Mammary epithelial cell (primary cell): Measurements from ENCODE around the gene OMP.

Source experiments
- EZH2 ChIP-seq: IDR thresholded peaks from 2 replicates; pipeline ENCODE4 v1.6.1; 2012; ENCODE audit warnings: low read length, inconsistent platforms, borderline replicate concordance
- TF ChIP-seq, protein P1 (sequence below), 2 donors: IDR thresholded peaks in 1 of 2; conservative IDR thresholded peaks in 1 of 2; 2 replicates each; pipeline ENCODE4 v1.5.1; 2011 to 2012; ENCODE audit warnings: inconsistent platforms in 2 of 2, low read length in 2 of 2, mild to moderate bottlenecking in 2 of 2, control low read depth in 1 of 2, low read depth in 1 of 2; ENCODE audit not compliant: insufficient read depth in 1 of 2; ENCODE audit errors: extremely low read depth in 1 of 2

DNA sequence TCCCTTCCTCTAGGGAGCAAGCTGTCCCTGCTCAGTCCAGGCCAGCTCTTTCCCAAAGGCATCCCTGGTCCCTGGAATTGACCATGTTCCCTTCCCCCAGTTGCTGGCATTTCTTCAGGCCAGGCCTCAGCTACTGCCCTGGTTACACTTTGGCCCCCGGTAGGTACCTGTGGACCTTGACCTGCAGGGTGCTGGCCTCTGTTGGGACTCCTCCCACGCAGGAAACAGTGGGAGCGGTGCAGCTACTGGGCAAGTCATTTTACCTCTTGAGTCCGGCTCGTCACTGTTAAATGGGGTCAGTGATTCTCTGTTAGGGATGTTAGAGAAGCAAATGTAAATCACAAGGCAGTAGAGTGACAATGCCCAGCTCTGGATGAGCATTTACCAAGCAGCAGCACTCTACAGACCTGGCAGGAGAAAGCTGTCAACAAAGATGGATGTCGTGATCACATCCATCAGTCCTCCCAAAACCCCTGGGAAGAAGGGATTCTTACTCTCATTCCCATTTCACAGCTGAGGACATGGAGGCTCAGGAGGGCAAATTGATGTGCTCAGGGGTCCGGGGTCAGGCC lies 42.3 kb downstream of the OMP start:
- no peak for TF ChIP-seq EZH2
- TF ChIP-seq, protein P1, sequence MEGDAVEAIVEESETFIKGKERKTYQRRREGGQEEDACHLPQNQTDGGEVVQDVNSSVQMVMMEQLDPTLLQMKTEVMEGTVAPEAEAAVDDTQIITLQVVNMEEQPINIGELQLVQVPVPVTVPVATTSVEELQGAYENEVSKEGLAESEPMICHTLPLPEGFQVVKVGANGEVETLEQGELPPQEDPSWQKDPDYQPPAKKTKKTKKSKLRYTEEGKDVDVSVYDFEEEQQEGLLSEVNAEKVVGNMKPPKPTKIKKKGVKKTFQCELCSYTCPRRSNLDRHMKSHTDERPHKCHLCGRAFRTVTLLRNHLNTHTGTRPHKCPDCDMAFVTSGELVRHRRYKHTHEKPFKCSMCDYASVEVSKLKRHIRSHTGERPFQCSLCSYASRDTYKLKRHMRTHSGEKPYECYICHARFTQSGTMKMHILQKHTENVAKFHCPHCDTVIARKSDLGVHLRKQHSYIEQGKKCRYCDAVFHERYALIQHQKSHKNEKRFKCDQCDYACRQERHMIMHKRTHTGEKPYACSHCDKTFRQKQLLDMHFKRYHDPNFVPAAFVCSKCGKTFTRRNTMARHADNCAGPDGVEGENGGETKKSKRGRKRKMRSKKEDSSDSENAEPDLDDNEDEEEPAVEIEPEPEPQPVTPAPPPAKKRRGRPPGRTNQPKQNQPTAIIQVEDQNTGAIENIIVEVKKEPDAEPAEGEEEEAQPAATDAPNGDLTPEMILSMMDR (conservative IDR thresholded peaks at IDR 0.05 in 1 of 2, IDR thresholded peaks at IDR 0.05 in 1 of 2; ENCODE audit: extremely low read depth in 1 of 2, insufficient read depth in 1 of 2, low read depth in 1 of 2, low read length in 2 of 2), result no peak
